ENCODE results near the gene SLC7A4. TPM values are rescaled to one million over a fixed set of nuclear protein-coding genes. Genes with fewer than 3 reads are reported as not detected.
A peak's percentile ranks its signal among the peaks of the same experiment; 100 is the strongest.

SLC7A4 gene
- total and polyA plus RNA-seq, 10 of the 15 experiments (the other 5 are each of a cell fraction or from before 2014, with no cell fraction given), result 0.06 to 0.25 (median 0.14) TPM; not detected in 6

DNA sequence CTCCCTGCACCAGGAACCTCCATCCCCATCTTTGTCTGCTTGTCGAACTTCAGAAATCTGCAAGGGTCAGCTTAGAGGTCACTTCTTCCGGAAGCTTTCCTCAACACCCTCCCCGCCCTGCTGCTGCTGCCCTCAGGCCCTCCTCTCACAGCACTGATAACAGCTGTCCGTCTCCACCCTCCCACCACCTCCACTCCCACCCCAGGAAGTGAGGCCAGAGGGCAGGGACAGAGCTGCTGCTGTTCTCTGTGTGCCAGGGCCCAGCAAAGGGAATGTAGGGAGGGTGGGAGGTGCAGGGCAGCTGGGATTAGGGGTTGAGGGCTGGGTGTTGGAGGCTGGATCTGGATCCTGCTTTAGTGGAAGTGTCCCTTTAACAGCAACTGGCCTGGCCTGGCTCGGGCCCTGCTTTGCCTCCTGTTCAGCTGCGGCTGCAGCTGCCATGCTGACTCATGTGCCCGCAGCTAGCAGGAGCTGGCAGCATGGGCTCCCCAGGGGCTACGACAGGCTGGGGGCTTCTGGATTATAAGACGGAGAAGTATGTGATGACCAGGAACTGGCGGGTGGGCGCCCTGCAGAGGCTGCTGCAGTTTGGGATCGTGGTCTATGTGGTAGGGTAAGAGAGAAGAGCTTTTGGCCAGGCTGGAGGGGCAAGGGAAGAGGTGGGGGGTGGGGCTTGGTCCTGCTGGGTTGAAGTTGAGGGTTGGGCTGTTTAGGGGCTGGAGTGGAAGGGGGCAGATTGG lies 17.5 kb downstream of the SLC7A4 start, which contains the start of gene P2RX6:
Gene P2RX6, plus strand, starts transcription at position 440 of the 740 bp plus-strand sequence. Its CDS starts 10 bp downstream, at position 450.
- TF ChIP-seq MAX (IDR thresholded peaks at IDR 0.05; ENCODE audit: low read depth, low read length) (no peak), SUPT20H (IDR thresholded peaks at IDR 0.05; ENCODE audit: borderline replicate concordance, control insufficient read depth, low read depth, low read length) (no peak), TARDBP (IDR thresholded peaks at IDR 0.05; ENCODE audit: borderline replicate concordance) (no peak), JUND (IDR thresholded peaks at IDR 0.05; ENCODE audit: low read depth, low read length) (no peak), BACH1 (IDR thresholded peaks at IDR 0.05; ENCODE audit: borderline replicate concordance) (no peak), TCF3 (IDR thresholded peaks at IDR 0.05; ENCODE audit: borderline replicate concordance, insufficient read depth, low read depth, low read length) (no peak), CHD4 (IDR thresholded peaks at IDR 0.05) (no peak), IRF3 (IDR thresholded peaks at IDR 0.05) (no peak), ATF7 (IDR thresholded peaks at IDR 0.05; ENCODE audit: low read depth) (no peak), TCF7 (IDR thresholded peaks at IDR 0.05; ENCODE audit: borderline replicate concordance) (no peak), CREM (IDR thresholded peaks at IDR 0.05; ENCODE audit: low read depth) (no peak), RAD21 (IDR thresholded peaks at IDR 0.05; ENCODE audit: insufficient read depth, low read depth, low read length) (no peak)
- TF ChIP-seq, protein P1, sequence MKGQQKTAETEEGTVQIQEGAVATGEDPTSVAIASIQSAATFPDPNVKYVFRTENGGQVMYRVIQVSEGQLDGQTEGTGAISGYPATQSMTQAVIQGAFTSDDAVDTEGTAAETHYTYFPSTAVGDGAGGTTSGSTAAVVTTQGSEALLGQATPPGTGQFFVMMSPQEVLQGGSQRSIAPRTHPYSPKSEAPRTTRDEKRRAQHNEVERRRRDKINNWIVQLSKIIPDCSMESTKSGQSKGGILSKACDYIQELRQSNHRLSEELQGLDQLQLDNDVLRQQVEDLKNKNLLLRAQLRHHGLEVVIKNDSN (IDR thresholded peaks at IDR 0.05; ENCODE audit: borderline replicate concordance, extremely low read length, insufficient read depth, low read depth, low read length), result no peak
- TF ChIP-seq, protein P2, sequence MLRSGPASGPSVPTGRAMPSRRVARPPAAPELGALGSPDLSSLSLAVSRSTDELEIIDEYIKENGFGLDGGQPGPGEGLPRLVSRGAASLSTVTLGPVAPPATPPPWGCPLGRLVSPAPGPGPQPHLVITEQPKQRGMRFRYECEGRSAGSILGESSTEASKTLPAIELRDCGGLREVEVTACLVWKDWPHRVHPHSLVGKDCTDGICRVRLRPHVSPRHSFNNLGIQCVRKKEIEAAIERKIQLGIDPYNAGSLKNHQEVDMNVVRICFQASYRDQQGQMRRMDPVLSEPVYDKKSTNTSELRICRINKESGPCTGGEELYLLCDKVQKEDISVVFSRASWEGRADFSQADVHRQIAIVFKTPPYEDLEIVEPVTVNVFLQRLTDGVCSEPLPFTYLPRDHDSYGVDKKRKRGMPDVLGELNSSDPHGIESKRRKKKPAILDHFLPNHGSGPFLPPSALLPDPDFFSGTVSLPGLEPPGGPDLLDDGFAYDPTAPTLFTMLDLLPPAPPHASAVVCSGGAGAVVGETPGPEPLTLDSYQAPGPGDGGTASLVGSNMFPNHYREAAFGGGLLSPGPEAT (IDR thresholded peaks at IDR 0.05; ENCODE audit: low read depth), result no peak
- Histone ChIP-seq H4K20me1 (ENCODE audit: control insufficient read depth, insufficient read depth) (no peaks in the 10 kb centered on the region), H3K4me1 (ENCODE audit: control insufficient read depth, insufficient read depth, low read length) (peaks cover 7% of the 10 kb centered on the region), H2AFZ (ENCODE audit: control insufficient read depth, low read depth, low read length) (no peak within 1 kb of the TSS; the same call in 1 of the 2 replicates), H3K4me2 (ENCODE audit: control insufficient read depth, insufficient read depth) (peak within 1 kb of the TSS; percentile 76), H3K27ac (ENCODE audit: control insufficient read depth, insufficient read depth) (no peak within 1 kb of the TSS), H3K27me3 (replicated peaks in 1 of 2; ENCODE audit: control insufficient read depth in 2 of 2, insufficient read depth in 2 of 2, low read length in 1 of 2) (no peaks in the 10 kb centered on the region; a peak in 2 of 4 replicates), H3K9me3 (replicated peaks; ENCODE audit: control insufficient read depth, insufficient read depth, low read length) (no peaks in the 10 kb centered on the region), H3K79me2 (ENCODE audit: control insufficient read depth, insufficient read depth, low read length) (no peaks in the 10 kb centered on the region), H3K36me3 (ENCODE audit: control insufficient read depth in 2 of 2, insufficient read depth in 2 of 2, low read length in 1 of 2) (no peaks in the 10 kb centered on the region), H3K4me3 (peak within 1 kb of the TSS; percentile 45), H3K9ac (ENCODE audit: control insufficient read depth, insufficient read depth, low read length) (no peak within 1 kb of the TSS)
- BruUV-seq (replicated peaks), result no TSS peak
- FAIRE-seq (no peak), ATAC-seq (no peak), DNase-seq (ENCODE audit: low read depth, low spot score) (no peak)
- ChIA-PET SMC1A (ENCODE audit: uncharacterized antibody, unreplicated experiment) (interaction anchor here (1.1 kb wide), 1 partner anchor 11 kb away, joined by 3 read pairs; no protein-coding TSS in a partner anchor), RAD21 (ENCODE audit: unreplicated experiment) (no interaction called here), POLR2A (no interaction called here), CTCF (no interaction called here)
- 43% methylated on average over 12 of the region's 12 CpGs for WGBS (ENCODE audit: insufficient coverage, insufficient replicate concordance, low lambda C conversion rate, missing lambda C conversion rate)
- in situ Hi-C loops (cut with MboI) (no loop called here), intact Hi-C loops (cut with micrococcal nuclease; ENCODE audit: unreplicated experiment) (no loop called here)

Measured in GM12878 (cell line).